OCI-LY3 (cell line): Measurements from ENCODE around the gene CST3.

Source experiments
- CTCF ChIP-seq: fragments of 200-600, 300-600 bp; sonication (generic); IDR thresholded peaks from 2 replicates; pipeline ENCODE4 v1.5.1; 2014; ENCODE audit warnings: antibody characterized with exemption, low read length, low read depth
- EZH2phosphoT487 ChIP-seq: fragments of 200-600 bp; shearing (Covaris generic); IDR thresholded peaks from 2 replicates; pipeline ENCODE4 v1.6.1; 2018; ENCODE audit warnings: antibody characterized with exemption, mixed run types, low read depth

- TF ChIP-seq EZH2phosphoT487 (no peak), CTCF (no peak)
Measured at GRCh38 chr20:23679133-23680092, 41.7 kb upstream of the CST3 start.
